Bronchial epithelial cell (primary cell): ENCODE measurements around the gene CDKL4. TPM values are rescaled to one million over a fixed set of nuclear protein-coding genes. Genes with fewer than 3 reads are reported as not detected.
A peak's percentile ranks its signal among the peaks of the same experiment; 100 is the strongest.

ENCODE experiments used
- DNase-seq: peaks from one replicate; pipeline ENCODE4 v3.0.0-alpha.2; 2010; ENCODE audit warnings: low read depth
- FAIRE-seq: peaks from 2 replicates; lab custom pipeline; 2011; peaks lifted over from hg19 to GRCh38; lab: Jason Lieb, UNC
- H3K27me3 ChIP-seq: 2 replicates; pipeline ENCODE4 v1.5.1; 2011; ENCODE audit warnings: low read length; ENCODE audit not compliant: control insufficient read depth, insufficient read depth
- H3K36me3 ChIP-seq: 2 replicates; pipeline ENCODE4 v1.5.1; 2011; ENCODE audit warnings: low read length; ENCODE audit not compliant: control insufficient read depth, insufficient read depth
- H3K4me3 ChIP-seq: 2 replicates; pipeline ENCODE4 v1.5.1; 2011; ENCODE audit warnings: mild to moderate bottlenecking, low read depth, low read length, control low read depth
- CTCF ChIP-seq: IDR thresholded peaks from 2 replicates; pipeline ENCODE4 v1.5.1; 2011; ENCODE audit warnings: mild to moderate bottlenecking, moderate library complexity, low read length, control low read depth, inconsistent platforms; ENCODE audit not compliant: insufficient read depth, severe bottlenecking
- total RNA-seq: library from RNA; depleted of rRNA; stranded (reverse); fragments of >200 nt; gene quantifications from 2 replicates; pipeline ENCODE4 v1.2.1, GENCODE V29; 2014

Gene CDKL4
- total RNA-seq, 1 donor from 2014 or later = 0.26 TPM

GRCh38 chr2:39227628-39228412 is 15.9 kb downstream of the CDKL4 start:
- TF ChIP-seq CTCF = peak; percentile 73
- FAIRE-seq = no peak
- peak; percentile 58 for DNase-seq
- H3K4me3 ChIP-seq = no peak overlapping the region
- H3K36me3 ChIP-seq = no peaks in the 10 kb centered on the region
- H3K27me3 ChIP-seq = no peaks in the 10 kb centered on the region

GRCh38 chr2:39225567-39225966 is 18.2 kb downstream of the CDKL4 start:
- H3K4me3 ChIP-seq = no peak overlapping the region
- no peak for TF ChIP-seq CTCF
- FAIRE-seq (no peak), DNase-seq (no peak)
- no peaks in the 10 kb centered on the region for H3K27me3 ChIP-seq
- H3K36me3 ChIP-seq = no peaks in the 10 kb centered on the region

DNA sequence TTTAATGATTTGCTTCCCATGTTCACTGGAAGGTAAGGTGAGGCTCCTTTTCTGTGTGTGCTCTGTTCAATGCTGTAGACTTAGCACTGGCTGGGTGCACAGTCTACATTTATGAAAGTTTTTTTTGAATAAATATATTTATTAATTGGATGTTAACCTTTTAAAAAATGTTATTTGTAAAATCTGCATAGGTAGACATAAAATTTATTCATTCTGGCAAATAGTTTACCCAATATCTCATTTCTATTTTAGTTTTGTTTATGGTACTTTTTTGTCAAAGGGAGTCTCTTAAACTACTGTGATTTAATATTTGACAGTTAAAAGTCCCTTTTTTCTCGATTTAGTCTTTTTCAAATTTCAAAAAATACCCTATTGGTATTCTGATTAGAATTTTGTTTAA is 19.9 kb downstream of the CDKL4 start:
- TF ChIP-seq CTCF = no peak
- no peak for DNase-seq
- no peaks in the 10 kb centered on the region for H3K27me3 ChIP-seq
- no peaks in the 10 kb centered on the region for H3K36me3 ChIP-seq
- H3K4me3 ChIP-seq = no peak overlapping the region
- no peak for FAIRE-seq

DNA sequence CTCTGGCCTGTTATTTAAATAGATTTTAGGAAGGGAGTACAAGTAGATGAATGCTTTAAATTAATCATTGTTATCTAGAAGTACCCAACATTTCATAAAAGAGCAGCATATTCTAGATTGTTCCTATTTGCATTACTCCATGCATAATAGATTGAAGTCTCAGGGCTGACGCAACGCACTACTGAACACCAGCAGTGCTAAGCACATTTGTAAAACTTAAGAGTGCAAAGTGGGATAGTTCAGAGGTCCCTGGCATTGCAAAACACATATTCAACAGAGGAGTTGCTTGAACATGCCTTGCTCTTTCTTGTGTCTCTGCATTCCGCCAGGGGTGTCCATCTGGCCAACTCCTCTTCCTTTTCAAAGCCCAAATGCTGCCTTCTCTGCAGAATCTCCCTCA is 22.3 kb downstream of the CDKL4 start:
- no peaks in the 10 kb centered on the region for H3K36me3 ChIP-seq
- H3K4me3 ChIP-seq = no peak overlapping the region
- FAIRE-seq = no peak
- TF ChIP-seq CTCF = no peak
- DNase-seq = no peak
- H3K27me3 ChIP-seq = no peaks in the 10 kb centered on the region

- no peak overlapping the region for H3K4me3 ChIP-seq
- H3K36me3 ChIP-seq = no peaks in the 10 kb centered on the region
- TF ChIP-seq CTCF = no peak
- FAIRE-seq (no peak), DNase-seq (no peak)
- H3K27me3 ChIP-seq = no peaks in the 10 kb centered on the region
These were observed 23.6 kb downstream of the CDKL4 start for GRCh38 chr2:39220136-39220535.

- no peak for DNase-seq
- no peak for TF ChIP-seq CTCF
- FAIRE-seq = no peak
These were observed 25.4 kb downstream of the CDKL4 start for GRCh38 chr2:39218391-39218790.

More at GRCh38 chr2:39218391-39218790, 25.4 kb downstream of the CDKL4 start:
- Histone ChIP-seq H3K27me3 (no peaks in the 10 kb centered on the region), H3K4me3 (no peak overlapping the region), H3K36me3 (no peaks in the 10 kb centered on the region)
